MM.1S (cell line): ENCODE measurements around the gene CPA2.

Source experiments
- DNase-seq: peaks from one replicate; pipeline ENCODE4 v3.0.0-alpha.2; 2015
- H2AFZ ChIP-seq: fragments of 300-600 bp; sonication (generic); 2 replicates; pipeline ENCODE4 v1.6.0; 2016; ENCODE audit warnings: antibody characterized with exemption, low read length
- H3F3A ChIP-seq: fragments of 300-600 bp; sonication (generic); 2 replicates; pipeline ENCODE4 v1.6.1; 2016; ENCODE audit warnings: mild to moderate bottlenecking, antibody characterized with exemption, low read length, moderate library complexity, mixed read lengths; ENCODE audit not compliant: insufficient read depth
- H3K27ac ChIP-seq: fragments of 300-600 bp; sonication (generic); 2 replicates; pipeline ENCODE4 v1.5.1; 2016; ENCODE audit warnings: mild to moderate bottlenecking, low read length
- H3K27me3 ChIP-seq: fragments of 300-600 bp; sonication (generic); replicated peaks from 2 replicates; pipeline ENCODE4 v1.6.0; 2016; ENCODE audit warnings: low read length; ENCODE audit not compliant: insufficient read depth
- H3K36me3 ChIP-seq: fragments of 300-600 bp; sonication (generic); replicated peaks from 2 replicates; pipeline ENCODE4 v1.6.1; 2016; ENCODE audit warnings: mild to moderate bottlenecking, low read length, mixed read lengths; ENCODE audit not compliant: insufficient read depth
- H3K4me1 ChIP-seq: fragments of 300-600 bp; sonication (generic); 2 replicates; pipeline ENCODE4 v1.6.1; 2016; ENCODE audit warnings: low read length, mixed read lengths
- H3K4me2 ChIP-seq: fragments of 300-600 bp; sonication (generic); 2 replicates; pipeline ENCODE4 v1.6.0; 2016; ENCODE audit warnings: low read depth, low read length
- H3K4me3 ChIP-seq: fragments of 300-600 bp; sonication (generic); 2 replicates; pipeline ENCODE4 v1.5.1; 2016; ENCODE audit warnings: low read length, mixed read lengths
- H3K79me2 ChIP-seq: fragments of 300-600 bp; sonication (generic); 2 replicates; pipeline ENCODE4 v1.6.1; 2016; ENCODE audit warnings: mixed run types, low read length, mixed read lengths
- H3K9ac ChIP-seq: fragments of 300-600 bp; sonication (generic); 2 replicates; pipeline ENCODE4 v1.6.1; 2016; ENCODE audit warnings: low read length, mixed read lengths
- H3K9me2 ChIP-seq: fragments of 300-600 bp; sonication (generic); replicated peaks from 2 replicates; pipeline ENCODE4 v1.6.1; 2016; ENCODE audit warnings: mild to moderate bottlenecking, low read length, mixed read lengths; ENCODE audit not compliant: insufficient read depth
- H3K9me3 ChIP-seq: fragments of 300-600 bp; sonication (generic); replicated peaks from 2 replicates; pipeline ENCODE4 v1.6.1; 2016; ENCODE audit warnings: mild to moderate bottlenecking, low read length, mixed read lengths; ENCODE audit not compliant: insufficient read depth
- H4K20me1 ChIP-seq: fragments of 300-600 bp; sonication (generic); 2 replicates; pipeline ENCODE4 v1.6.1; 2016; ENCODE audit warnings: mild to moderate bottlenecking, low read length, moderate library complexity, mixed read lengths; ENCODE audit not compliant: insufficient read depth
- CTCF ChIP-seq: fragments of 300-600 bp; sonication (generic); IDR thresholded peaks from 2 replicates; pipeline ENCODE4 v1.5.1; 2016; ENCODE audit warnings: antibody characterized with exemption, low read length, mixed read lengths
- EZH2 ChIP-seq: fragments of 300-600 bp; sonication (generic); optimal IDR thresholded peaks from 2 replicates; pipeline ENCODE3; 2017; ENCODE audit warnings: low read depth, mild to moderate bottlenecking, antibody characterized with exemption, low read length, mixed read lengths
- EZH2phosphoT487 ChIP-seq: fragments of 300-600 bp; sonication (generic); IDR thresholded peaks from 2 replicates; pipeline ENCODE4 v1.6.1; 2018; ENCODE audit warnings: antibody characterized with exemption, low read length

Gene CPA2

GRCh38 chr7:130303982-130304381 is 37.3 kb downstream of the CPA2 start:
- Histone ChIP-seq H3K9me2 (no peaks in the 10 kb centered on the region), H3K4me2 (no peak overlapping the region), H3K27ac (no peak overlapping the region), H4K20me1 (no peaks in the 10 kb centered on the region), H3K27me3 (no peaks in the 10 kb centered on the region), H3K79me2 (no peaks in the 10 kb centered on the region), H3K9me3 (no peaks in the 10 kb centered on the region), H3K9ac (no peak overlapping the region), H3F3A (no peaks in the 10 kb centered on the region), H2AFZ (no peak overlapping the region), H3K36me3 (no peaks in the 10 kb centered on the region), H3K4me1 (no peaks in the 10 kb centered on the region), H3K4me3 (no peak overlapping the region)
- no peak for DNase-seq
- TF ChIP-seq CTCF (no peak), EZH2phosphoT487 (no peak), EZH2 (no peak)

GRCh38 chr7:130304878-130305277 is 38.2 kb downstream of the CPA2 start:
- H2AFZ ChIP-seq = no peak overlapping the region
- H3K27ac ChIP-seq = no peak overlapping the region
- H3K79me2 ChIP-seq = no peaks in the 10 kb centered on the region
- no peak for TF ChIP-seq CTCF
- no peak for TF ChIP-seq EZH2
- no peak for TF ChIP-seq EZH2phosphoT487
- H3K4me2 ChIP-seq = no peak overlapping the region
- no peak overlapping the region for H3K4me3 ChIP-seq
- H3K9me3 ChIP-seq = no peaks in the 10 kb centered on the region
- no peaks in the 10 kb centered on the region for H3K27me3 ChIP-seq
- H3K4me1 ChIP-seq = no peaks in the 10 kb centered on the region
- H4K20me1 ChIP-seq = no peaks in the 10 kb centered on the region
- H3F3A ChIP-seq = no peaks in the 10 kb centered on the region
- DNase-seq = no peak
- H3K36me3 ChIP-seq = no peaks in the 10 kb centered on the region
- no peaks in the 10 kb centered on the region for H3K9me2 ChIP-seq
- H3K9ac ChIP-seq = no peak overlapping the region

GRCh38 chr7:130305433-130306042 is 38.9 kb downstream of the CPA2 start:
- H3K4me3 ChIP-seq = no peak overlapping the region
- H3K27ac ChIP-seq = no peak overlapping the region
- no peak overlapping the region for H3K4me2 ChIP-seq
- H3K27me3 ChIP-seq = no peaks in the 10 kb centered on the region
- no peak for DNase-seq
- no peaks in the 10 kb centered on the region for H3K4me1 ChIP-seq
- H2AFZ ChIP-seq = no peak overlapping the region
- no peaks in the 10 kb centered on the region for H4K20me1 ChIP-seq
- H3K9me2 ChIP-seq = no peaks in the 10 kb centered on the region
- H3F3A ChIP-seq = no peaks in the 10 kb centered on the region
- no peaks in the 10 kb centered on the region for H3K36me3 ChIP-seq
- no peaks in the 10 kb centered on the region for H3K79me2 ChIP-seq
- H3K9ac ChIP-seq = no peak overlapping the region
- TF ChIP-seq EZH2 (no peak), CTCF (no peak), EZH2phosphoT487 (no peak)
- no peaks in the 10 kb centered on the region for H3K9me3 ChIP-seq
